HCT116 (cell line): ENCODE results near the gene CIRBP.

ENCODE experiments used
- CTCF ChIP-seq, 3 experiments: fragments of 200-600 bp in 1 of 3; sonication (generic) in 1 of 3; IDR thresholded peaks in 2 of 3; conservative IDR thresholded peaks in 1 of 3; 2 replicates each; pipeline ENCODE4 v1.5.1; 2012 to 2017; ENCODE audit warnings: low read depth in 2 of 3, low read length in 2 of 3, antibody characterized with exemption in 1 of 3, borderline replicate concordance in 1 of 3, control low read depth in 1 of 3, mild to moderate bottlenecking in 1 of 3, mixed read lengths in 1 of 3, mixed run types in 1 of 3, moderate library complexity in 1 of 3; ENCODE audit not compliant: insufficient read depth in 1 of 3
- POLR2AphosphoS5 ChIP-seq: IDR thresholded peaks from 2 replicates; pipeline ENCODE4 v1.6.1; 2011; ENCODE audit warnings: mild to moderate bottlenecking, low read depth, low read length, moderate library complexity

- TF ChIP-seq CTCF (IDR thresholded peaks at IDR 0.05 in 2 of 3, conservative IDR thresholded peaks at IDR 0.05 in 1 of 3; ENCODE audit: borderline replicate concordance in 1 of 3, insufficient read depth in 1 of 3, low read depth in 2 of 3, low read length in 2 of 3) = no peak
- no peak for TF ChIP-seq POLR2AphosphoS5
Observed at GRCh38 chr19:1290196-1290702, 21.1 kb downstream of the CIRBP start.
